ENCODE data around the gene CSRP3. TPM values are rescaled to one million over a fixed set of nuclear protein-coding genes. Genes with fewer than 3 reads are reported as not detected.

The CSRP3 gene
- total and polyA plus RNA-seq, 4 donors = 0.08 TPM; not detected in 3

GRCh38 chr11:19187833-19188258 lies 13.9 kb downstream of the CSRP3 start:
- WGBS = 92% methylated on average over 9 of the region's 9 CpGs
- H3K9me3 ChIP-seq (ENCODE audit: control insufficient read depth in 4 of 4, low read length in 3 of 4) = no peaks in the 10 kb centered on the region
- no peak overlapping the region for H3K27ac ChIP-seq (ENCODE audit: low read depth in 1 of 2, low read length in 2 of 2)
- no peak for TF ChIP-seq RXRA (IDR thresholded peaks at IDR 0.05)
- TF ChIP-seq HNF4A (conservative IDR thresholded peaks at IDR 0.05) = no peak
- no peak for TF ChIP-seq ATF3 (IDR thresholded peaks at IDR 0.05)
- no peak for TF ChIP-seq FOXA2 (IDR thresholded peaks at IDR 0.05)
- TF ChIP-seq CTCF (IDR thresholded peaks at IDR 0.05; ENCODE audit: low read depth, low read length, missing input control) = no peak
- no peak for TF ChIP-seq FOXA1 (IDR thresholded peaks at IDR 0.05)
- TF ChIP-seq HNF4G (IDR thresholded peaks at IDR 0.05) = no peak
- no peak for TF ChIP-seq REST (IDR thresholded peaks at IDR 0.05)
- no peak overlapping the region for H3K9ac ChIP-seq (ENCODE audit: low read depth in 1 of 2, low read length in 2 of 2)
- no peaks in the 10 kb centered on the region for H3K36me3 ChIP-seq (ENCODE audit: control insufficient read depth in 4 of 4, insufficient read depth in 3 of 4, low read depth in 1 of 4, low read length in 3 of 4)
- no peak overlapping the region for H3K4me3 ChIP-seq (ENCODE audit: low read depth in 1 of 3, low read length in 3 of 3)
- no peaks in the 10 kb centered on the region for H3K27me3 ChIP-seq (ENCODE audit: control insufficient read depth in 4 of 4, insufficient read depth in 4 of 4, low read length in 3 of 4)
- no peak for DNase-seq (ENCODE audit: low spot score)
- H3K4me1 ChIP-seq (ENCODE audit: control insufficient read depth in 4 of 4, insufficient read depth in 4 of 4, low read length in 3 of 4) = peaks cover 0 to 8% (median 2%) of the 10 kb centered on the region in 4 donors

GRCh38 chr11:19187114-19187832 lies 14.5 kb downstream of the CSRP3 start:
- Histone ChIP-seq H3K4me3 (ENCODE audit: low read depth in 1 of 3, low read length in 3 of 3) (no peak overlapping the region), H3K9ac (ENCODE audit: low read depth in 1 of 2, low read length in 2 of 2) (no peak overlapping the region), H3K36me3 (ENCODE audit: control insufficient read depth in 4 of 4, insufficient read depth in 3 of 4, low read depth in 1 of 4, low read length in 3 of 4) (no peaks in the 10 kb centered on the region), H3K9me3 (ENCODE audit: control insufficient read depth in 4 of 4, low read length in 3 of 4) (no peaks in the 10 kb centered on the region), H3K4me1 (ENCODE audit: control insufficient read depth in 4 of 4, insufficient read depth in 4 of 4, low read length in 3 of 4) (peaks cover 0 to 8% (median 2%) of the 10 kb centered on the region in 4 donors), H3K27me3 (ENCODE audit: control insufficient read depth in 4 of 4, insufficient read depth in 4 of 4, low read length in 3 of 4) (no peaks in the 10 kb centered on the region), H3K27ac (ENCODE audit: low read depth in 1 of 2, low read length in 2 of 2) (no peak overlapping the region)
- TF ChIP-seq JUND (IDR thresholded peaks at IDR 0.05) (no peak), RXRA (IDR thresholded peaks at IDR 0.05) (no peak), HNF4G (IDR thresholded peaks at IDR 0.05) (no peak), REST (IDR thresholded peaks at IDR 0.05) (no peak), YY1 (IDR thresholded peaks at IDR 0.05) (no peak), GABPA (IDR thresholded peaks at IDR 0.05 in 1 of 2, conservative IDR thresholded peaks at IDR 0.05 in 1 of 2) (no peak), HNF4A (conservative IDR thresholded peaks at IDR 0.05) (no peak), FOXA2 (IDR thresholded peaks at IDR 0.05) (no peak), SP1 (IDR thresholded peaks at IDR 0.05) (no peak), ZBTB33 (IDR thresholded peaks at IDR 0.05) (no peak), ATF3 (IDR thresholded peaks at IDR 0.05) (no peak), MAX (IDR thresholded peaks at IDR 0.05) (no peak), NR2F2 (IDR thresholded peaks at IDR 0.05) (no peak), TAF1 (conservative IDR thresholded peaks at IDR 0.05) (no peak)
- DNase-seq (ENCODE audit: low spot score) = no peak
- WGBS = 81% methylated on average over 5 of the region's 5 CpGs

All from liver (tissue), 9 donors.